ENCODE data around the gene PLCG2. TPM values are rescaled to one million over a fixed set of nuclear protein-coding genes. Genes with fewer than 3 reads are reported as not detected.

The PLCG2 gene
- total RNA-seq, 1 donor from 2014 or later: 14.2 TPM

DNA sequence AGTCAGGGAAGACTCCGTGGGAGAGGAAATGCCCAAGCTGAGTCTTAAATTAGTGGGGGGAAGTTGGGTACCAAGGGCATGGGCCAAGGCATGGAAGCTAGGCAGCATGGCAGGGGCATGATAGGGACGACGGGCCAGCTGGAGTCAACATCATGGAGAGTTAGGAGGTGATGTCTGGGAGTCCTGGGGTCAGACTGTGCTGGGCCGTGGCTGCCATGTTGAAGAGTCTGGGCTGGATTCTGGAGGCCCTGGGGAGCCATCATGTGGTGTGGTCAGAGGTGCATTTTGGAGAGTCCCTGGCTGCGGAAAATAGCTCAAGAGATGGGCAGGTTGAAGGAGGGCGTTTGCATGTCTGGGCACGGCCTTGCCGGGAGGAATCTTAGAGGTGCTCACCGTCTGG, 146.9 kb downstream of the PLCG2 start:
- H3K36me3 ChIP-seq: no peaks in the 10 kb centered on the region
- TF ChIP-seq POLR2AphosphoS5 (IDR thresholded peaks at IDR 0.05; ENCODE audit: insufficient read depth in 1 of 2, low read depth in 1 of 2) (no peak), POLR2A (IDR thresholded peaks at IDR 0.05) (no peak)
- TF ChIP-seq, protein P1, sequence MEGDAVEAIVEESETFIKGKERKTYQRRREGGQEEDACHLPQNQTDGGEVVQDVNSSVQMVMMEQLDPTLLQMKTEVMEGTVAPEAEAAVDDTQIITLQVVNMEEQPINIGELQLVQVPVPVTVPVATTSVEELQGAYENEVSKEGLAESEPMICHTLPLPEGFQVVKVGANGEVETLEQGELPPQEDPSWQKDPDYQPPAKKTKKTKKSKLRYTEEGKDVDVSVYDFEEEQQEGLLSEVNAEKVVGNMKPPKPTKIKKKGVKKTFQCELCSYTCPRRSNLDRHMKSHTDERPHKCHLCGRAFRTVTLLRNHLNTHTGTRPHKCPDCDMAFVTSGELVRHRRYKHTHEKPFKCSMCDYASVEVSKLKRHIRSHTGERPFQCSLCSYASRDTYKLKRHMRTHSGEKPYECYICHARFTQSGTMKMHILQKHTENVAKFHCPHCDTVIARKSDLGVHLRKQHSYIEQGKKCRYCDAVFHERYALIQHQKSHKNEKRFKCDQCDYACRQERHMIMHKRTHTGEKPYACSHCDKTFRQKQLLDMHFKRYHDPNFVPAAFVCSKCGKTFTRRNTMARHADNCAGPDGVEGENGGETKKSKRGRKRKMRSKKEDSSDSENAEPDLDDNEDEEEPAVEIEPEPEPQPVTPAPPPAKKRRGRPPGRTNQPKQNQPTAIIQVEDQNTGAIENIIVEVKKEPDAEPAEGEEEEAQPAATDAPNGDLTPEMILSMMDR (IDR thresholded peaks at IDR 0.05): no peak
- H3K27me3 ChIP-seq: no peaks in the 10 kb centered on the region
- no peak for DNase-seq (ENCODE audit: extremely low spot score in 2 of 2)
- H3K4me1 ChIP-seq: no peaks in the 10 kb centered on the region
- no peaks in the 10 kb centered on the region for H3K9me3 ChIP-seq
- no peak overlapping the region for H3K27ac ChIP-seq
- no peak overlapping the region for H3K4me3 ChIP-seq
- intact Hi-C loops (cut with DNase I): no loop called here

DNA sequence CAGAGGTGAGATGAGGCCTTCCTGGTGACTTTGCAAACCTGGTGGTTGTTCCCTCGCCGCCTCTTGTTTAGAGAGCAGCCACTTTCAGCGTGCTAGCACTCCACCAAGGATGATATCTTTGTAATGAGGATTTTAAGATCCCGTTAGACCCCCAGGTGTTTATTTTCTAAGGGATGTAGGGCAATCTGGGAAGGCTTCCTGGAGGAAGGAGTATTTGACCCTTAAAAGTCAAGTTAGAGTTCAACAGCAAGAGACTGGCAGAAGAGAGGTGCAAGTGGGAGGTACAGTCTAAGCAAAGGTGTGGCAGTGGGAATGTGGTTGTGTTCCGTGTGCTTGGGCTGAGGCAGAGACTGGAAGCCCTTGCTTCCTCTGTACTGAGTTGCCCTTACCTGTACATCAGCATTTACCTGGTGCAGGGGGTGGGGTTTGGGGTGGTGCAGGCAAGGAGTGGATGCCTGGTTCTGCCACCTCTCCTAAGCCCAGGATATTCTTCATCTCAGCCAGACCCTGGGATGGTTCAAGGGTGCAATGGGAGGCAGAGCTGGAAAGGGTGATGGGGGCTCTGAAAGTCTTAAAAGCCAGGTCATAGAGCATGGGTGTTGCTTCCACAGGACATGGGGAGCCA, 148.6 kb downstream of the PLCG2 start:
- Histone ChIP-seq H3K9me3 (no peaks in the 10 kb centered on the region), H3K4me1 (no peaks in the 10 kb centered on the region), H3K27ac (no peak overlapping the region), H3K36me3 (no peaks in the 10 kb centered on the region), H3K27me3 (no peaks in the 10 kb centered on the region), H3K4me3 (no peak overlapping the region)
- TF ChIP-seq POLR2AphosphoS5 (IDR thresholded peaks at IDR 0.05; ENCODE audit: insufficient read depth in 1 of 2, low read depth in 1 of 2) (no peak), POLR2A (IDR thresholded peaks at IDR 0.05) (no peak)
- TF ChIP-seq, protein P1 (IDR thresholded peaks at IDR 0.05): no peak
- intact Hi-C loops (cut with DNase I): no loop called here
- DNase-seq (ENCODE audit: extremely low spot score in 2 of 2): peak in 1 of 2 donors; percentile 72

GRCh38 chr16:81928271-81928918, 149.3 kb downstream of the PLCG2 start:
- Histone ChIP-seq H3K4me1 (no peaks in the 10 kb centered on the region), H3K27ac (no peak overlapping the region)
- intact Hi-C loops (cut with DNase I): no loop called here

GRCh38 chr16:81928975-81929374, 149.9 kb downstream of the PLCG2 start:
- peak in 1 of 2 donors; percentile 9 for TF ChIP-seq POLR2AphosphoS5 (IDR thresholded peaks at IDR 0.05; ENCODE audit: insufficient read depth in 1 of 2, low read depth in 1 of 2)
- TF ChIP-seq, protein P1 (IDR thresholded peaks at IDR 0.05): no peak
- no peak overlapping the region for H3K27ac ChIP-seq

More at GRCh38 chr16:81928271-81928918, 149.3 kb downstream of the PLCG2 start:
- Histone ChIP-seq H3K27me3 (no peaks in the 10 kb centered on the region), H3K9me3 (no peaks in the 10 kb centered on the region), H3K4me3 (no peak overlapping the region), H3K36me3 (no peaks in the 10 kb centered on the region)
- peak in 1 of 2 donors; percentile 6 for DNase-seq (ENCODE audit: extremely low spot score in 2 of 2)
- TF ChIP-seq POLR2AphosphoS5 (IDR thresholded peaks at IDR 0.05; ENCODE audit: insufficient read depth in 1 of 2, low read depth in 1 of 2) (no peak), POLR2A (IDR thresholded peaks at IDR 0.05) (no peak)
- TF ChIP-seq, protein P1 (IDR thresholded peaks at IDR 0.05): no peak

DNA sequence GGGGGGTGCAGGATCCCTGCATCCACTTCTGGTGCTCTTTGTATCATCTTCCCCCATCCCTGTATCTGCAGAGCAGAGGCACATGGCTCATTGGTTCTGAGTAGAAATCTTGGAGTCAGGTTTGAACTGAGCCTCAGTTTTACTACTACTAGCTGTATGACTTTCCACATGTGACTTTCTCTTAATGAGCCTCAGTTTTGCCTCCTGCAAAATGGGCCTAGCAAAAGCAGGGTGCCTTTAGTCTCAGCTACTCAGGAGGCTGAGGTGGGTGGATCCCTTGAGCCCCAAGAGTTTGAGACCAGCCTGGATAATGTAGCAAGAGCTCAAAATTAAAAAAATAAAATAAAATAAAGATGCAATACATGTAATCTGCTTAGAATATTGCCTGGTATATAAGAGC, 150.8 kb downstream of the PLCG2 start:
- TF ChIP-seq POLR2A (IDR thresholded peaks at IDR 0.05) (no peak), POLR2AphosphoS5 (IDR thresholded peaks at IDR 0.05; ENCODE audit: insufficient read depth in 1 of 2, low read depth in 1 of 2) (no peak)
- TF ChIP-seq, protein P1 (IDR thresholded peaks at IDR 0.05): no peak
- no peaks in the 10 kb centered on the region for H3K27me3 ChIP-seq
- no peak overlapping the region for H3K4me3 ChIP-seq
- no peak for DNase-seq (ENCODE audit: extremely low spot score in 2 of 2)
- no peaks in the 10 kb centered on the region for H3K36me3 ChIP-seq
- H3K27ac ChIP-seq: no peak overlapping the region
- H3K9me3 ChIP-seq: no peaks in the 10 kb centered on the region
- intact Hi-C loops (cut with DNase I): loop anchor here (5.0 kb wide), 1 partner anchor 1927 kb away; no protein-coding TSS in a partner anchor
- H3K4me1 ChIP-seq: no peaks in the 10 kb centered on the region

More at GRCh38 chr16:81928975-81929374, 149.9 kb downstream of the PLCG2 start:
- no peak overlapping the region for H3K4me3 ChIP-seq
- no peaks in the 10 kb centered on the region for H3K36me3 ChIP-seq
- no peaks in the 10 kb centered on the region for H3K4me1 ChIP-seq
- intact Hi-C loops (cut with DNase I): no loop called here
- no peaks in the 10 kb centered on the region for H3K9me3 ChIP-seq
- H3K27me3 ChIP-seq: no peaks in the 10 kb centered on the region
- peak; percentile 69 to 82 for DNase-seq (ENCODE audit: extremely low spot score in 2 of 2)
